A549 (cell line): Measurements from ENCODE around the gene PANX2. TPM values are rescaled to one million over a fixed set of nuclear protein-coding genes. Genes with fewer than 3 reads are reported as not detected.

Experiments used
- ATAC-seq, 2 experiments: fragments of 200-7000 bp in 1 of 2; fragments of >200 bp in 1 of 2; cut with Nextera tagmentation in 1 of 2; cut with Tn5 transposase in 1 of 2; 3 replicates each; pipeline versions ENCODE4 v1.8.0 to v1.9.1; 2018 to 2020; ENCODE audit warnings: mild to moderate bottlenecking in 1 of 2, moderate library complexity in 1 of 2
- CTCF ChIA-PET: fragments of 300-600 bp; sonication (Branson Sonifier 250); formaldehyde crosslinking; extraction: SDS; loops from one replicate; lab custom pipeline; 2021; ENCODE audit warnings: antibody characterized with exemption, inconsistent platforms; lab: Yijun Ruan, JAX
- POLR2A ChIA-PET: fragments of 350-600 bp; formaldehyde crosslinking; extraction: SDS; loops from one replicate; lab custom pipeline; 2021; ENCODE audit warnings: antibody characterized with exemption, inconsistent platforms; lab: Yijun Ruan, JAX
- DNase-seq, 2 experiments: peaks; one replicate each; pipeline versions ENCODE4 v3.0.0 to v3.0.0-alpha.2; 2011 to 2016; ENCODE audit warnings: low read depth in 1 of 2, low spot score in 1 of 2
- FAIRE-seq: peaks from 2 replicates; lab custom pipeline; 2011; peaks lifted over from hg19 to GRCh38; lab: Jason Lieb, UNC
- H3K27ac ChIP-seq, 2 experiments: fragments of >200 bp; sonication (Bioruptor Twin); formaldehyde crosslinking; 3 replicates each; pipeline ENCODE4 v1.5.1; 2016 to 2017
- H3K4me1 ChIP-seq: fragments of >200 bp; sonication (Bioruptor Twin); formaldehyde crosslinking; 3 replicates; pipeline ENCODE4 v1.6.1; 2016
- H3K4me2 ChIP-seq: fragments of >200 bp; sonication (Bioruptor Twin); formaldehyde crosslinking; 3 replicates; pipeline ENCODE4 v1.6.1; 2016
- H3K4me3 ChIP-seq: fragments of >200 bp; sonication (Bioruptor Twin); formaldehyde crosslinking; 3 replicates; pipeline ENCODE4 v1.5.1; 2016
- H3K9me3 ChIP-seq: fragments of >200 bp; sonication (Bioruptor Twin); formaldehyde crosslinking; 3 replicates; pipeline ENCODE4 v1.6.1; 2016
- BCL3 ChIP-seq: fragments of >200 bp; sonication (Bioruptor Twin); formaldehyde crosslinking; IDR thresholded peaks from 3 replicates; pipeline ENCODE4 v1.6.1; 2016
- BHLHE40 ChIP-seq: IDR thresholded peaks from 2 replicates; pipeline ENCODE4 v1.6.1; 2012; ENCODE audit warnings: low read depth, low read length, inconsistent platforms
- CBX2 ChIP-seq: fragments of 200-600 bp; sonication (generic); IDR thresholded peaks from 2 replicates; pipeline ENCODE4 v1.6.1; 2016; ENCODE audit warnings: low read depth, mild to moderate bottlenecking, borderline replicate concordance
- EP300 ChIP-seq, 2 experiments: fragments of >200 bp; sonication (Bioruptor Twin); formaldehyde crosslinking; IDR thresholded peaks; 2 replicates in 1 of 2; 3 replicates in 1 of 2; pipeline ENCODE4 v1.6.1; 2016 to 2017
- ESRRA ChIP-seq: fragments of 150-350 bp; IDR thresholded peaks from 2 replicates; pipeline ENCODE4 v1.6.1; 2014; ENCODE audit warnings: mild to moderate bottlenecking, low read length, borderline replicate concordance
- HDAC2 ChIP-seq: fragments of 200-600 bp; sonication (generic); IDR thresholded peaks from 2 replicates; pipeline ENCODE4 v1.6.1; 2016
- HES2 ChIP-seq: fragments of >200 bp; sonication (Bioruptor Twin); formaldehyde crosslinking; IDR thresholded peaks from 2 replicates; pipeline ENCODE4 v1.6.1; 2016
- HEYL ChIP-seq: fragments of 250-450 bp; sonication (Bioruptor Pico); IDR thresholded peaks from 2 replicates; pipeline ENCODE4 v1.8.0; 2021; ENCODE audit warnings: mild to moderate bottlenecking, moderate library complexity
- HMGXB4 ChIP-seq: fragments of 250-450 bp; sonication (Bioruptor Pico); IDR thresholded peaks from 2 replicates; pipeline ENCODE4 v1.5.0; 2021; ENCODE audit warnings: mild to moderate bottlenecking, moderate library complexity, borderline replicate concordance
- HOXB13 ChIP-seq: fragments of 250-450 bp; sonication (Bioruptor Pico); IDR thresholded peaks from 2 replicates; pipeline ENCODE4 v1.5.0; 2020; ENCODE audit warnings: low read depth, mild to moderate bottlenecking, moderate library complexity
- HOXB5 ChIP-seq: fragments of 250-450 bp; sonication (Bioruptor Pico); IDR thresholded peaks from 2 replicates; pipeline ENCODE4 v1.5.0; 2020; ENCODE audit warnings: mild to moderate bottlenecking, moderate library complexity
- JUN ChIP-seq, 2 experiments: fragments of >200 bp; sonication (Bioruptor Twin); formaldehyde crosslinking; IDR thresholded peaks; 2 replicates in 1 of 2; 3 replicates in 1 of 2; pipeline ENCODE4 v1.6.1; 2016 to 2017
- JUNB ChIP-seq: fragments of >200 bp; sonication (Bioruptor Twin); formaldehyde crosslinking; IDR thresholded peaks from 2 replicates; pipeline ENCODE4 v1.6.1; 2016
- MAZ ChIP-seq: fragments of 150-350 bp; IDR thresholded peaks from 2 replicates; pipeline ENCODE4 v1.6.1; 2014; ENCODE audit warnings: antibody characterized with exemption, low read depth, low read length, borderline replicate concordance
- NR3C1 ChIP-seq: fragments of >200 bp; sonication (Bioruptor Twin); formaldehyde crosslinking; IDR thresholded peaks from 3 replicates; pipeline ENCODE4 v1.6.1; 2017
- RFX5 ChIP-seq: fragments of 450-650 bp; IDR thresholded peaks from 2 replicates; pipeline ENCODE4 v1.7.1; 2014; ENCODE audit warnings: antibody characterized with exemption, mild to moderate bottlenecking, moderate library complexity
- ZFP36 ChIP-seq: fragments of 450-650 bp; IDR thresholded peaks from 2 replicates; pipeline ENCODE4 v1.6.1; 2014; ENCODE audit warnings: borderline replicate concordance; ENCODE audit not compliant: partially characterized antibody
- WGBS: methylation state at CpG from one replicate; pipeline ENCODE4 v1.1.6; 2017; ENCODE audit errors: missing lambda C conversion rate; 5-methylcytosine and 5-hydroxymethylcytosine counted together
- polyA plus RNA-seq, 4 experiments: library from polyadenylated mRNA; depleted of rRNA in 3 of 4; stranded (reverse); fragments of >200 nt; fragmentation: RNase III in 1 of 4; extraction: RNeasy Plus Mini Kit Qiagen cat#74134 plus additional on column Dnase treatment in 1 of 4; gene quantifications; 2 replicates in 3 of 4; 3 replicates in 1 of 4; pipeline ENCODE4 v1.2.3, GENCODE V29; 2011 to 2017
- TF ChIP-seq, protein P1 (sequence below): IDR thresholded peaks from 2 replicates; pipeline ENCODE4 v1.6.1; 2012; ENCODE audit warnings: low read depth, borderline replicate concordance
- TF ChIP-seq, protein P2 (sequence below): fragments of 200-600 bp; sonication (generic); IDR thresholded peaks from 2 replicates; pipeline ENCODE4 v1.6.1; 2016; ENCODE audit warnings: antibody characterized with exemption, mild to moderate bottlenecking, moderate library complexity
- TF ChIP-seq, protein P3 (sequence below): fragments of 150-350 bp; IDR thresholded peaks from 2 replicates; pipeline ENCODE4 v1.6.1; 2014; ENCODE audit warnings: low read depth, mild to moderate bottlenecking, low read length

Gene PANX2
- polyA plus RNA-seq, 2 of the 4 experiments (the other 2 are of a cell fraction) = 1.6 to 4.4 TPM

GRCh38 chr22:50157709-50158375 is 12.7 kb upstream of the PANX2 start:
- DNase-seq (no peak), ATAC-seq (no peak)
- ChIA-PET POLR2A (interaction anchor here (0.6 kb wide), 1 partner anchor 119 kb away, joined by 4 read pairs; no protein-coding TSS in a partner anchor), CTCF (interaction anchor here (1.9 kb wide), 1 partner anchor 9 kb away, joined by 15 read pairs; no protein-coding TSS in a partner anchor)
- 47% methylated on average over 14 of the region's 21 CpGs for WGBS
- no peak overlapping the region for H3K27ac ChIP-seq
- H3K4me2 ChIP-seq = no peak overlapping the region
- H3K9me3 ChIP-seq = no peaks in the 10 kb centered on the region
- TF ChIP-seq HMGXB4 (no peak), BHLHE40 (no peak), NR3C1 (no peak), EP300 (IDR thresholded peaks at IDR 0.05) (no peak), BCL3 (no peak), JUN (IDR thresholded peaks at IDR 0.05) (no peak), ESRRA (no peak), HEYL (CRISPR knock-in tag) (no peak), MAZ (no peak), JUNB (no peak), HDAC2 (no peak), HOXB13 (no peak)
- TF ChIP-seq, protein P1, sequence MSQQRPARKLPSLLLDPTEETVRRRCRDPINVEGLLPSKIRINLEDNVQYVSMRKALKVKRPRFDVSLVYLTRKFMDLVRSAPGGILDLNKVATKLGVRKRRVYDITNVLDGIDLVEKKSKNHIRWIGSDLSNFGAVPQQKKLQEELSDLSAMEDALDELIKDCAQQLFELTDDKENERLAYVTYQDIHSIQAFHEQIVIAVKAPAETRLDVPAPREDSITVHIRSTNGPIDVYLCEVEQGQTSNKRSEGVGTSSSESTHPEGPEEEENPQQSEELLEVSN = no peak
- TF ChIP-seq, all 56 proteins: peak for 0
- no peak overlapping the region for H3K4me3 ChIP-seq
- H3K4me1 ChIP-seq = no peaks in the 10 kb centered on the region
- FAIRE-seq = no peak

- Histone ChIP-seq H3K4me3 (no peak overlapping the region), H3K9me3 (no peaks in the 10 kb centered on the region), H3K27ac (no peak overlapping the region), H3K4me2 (no peak overlapping the region), H3K4me1 (no peaks in the 10 kb centered on the region)
- no peak for ATAC-seq
- ChIA-PET POLR2A (no interaction called here), CTCF (interaction anchor here (1.3 kb wide), 1 partner anchor 11 kb away, joined by 6 read pairs; no protein-coding TSS in a partner anchor)
- TF ChIP-seq, protein P2, sequence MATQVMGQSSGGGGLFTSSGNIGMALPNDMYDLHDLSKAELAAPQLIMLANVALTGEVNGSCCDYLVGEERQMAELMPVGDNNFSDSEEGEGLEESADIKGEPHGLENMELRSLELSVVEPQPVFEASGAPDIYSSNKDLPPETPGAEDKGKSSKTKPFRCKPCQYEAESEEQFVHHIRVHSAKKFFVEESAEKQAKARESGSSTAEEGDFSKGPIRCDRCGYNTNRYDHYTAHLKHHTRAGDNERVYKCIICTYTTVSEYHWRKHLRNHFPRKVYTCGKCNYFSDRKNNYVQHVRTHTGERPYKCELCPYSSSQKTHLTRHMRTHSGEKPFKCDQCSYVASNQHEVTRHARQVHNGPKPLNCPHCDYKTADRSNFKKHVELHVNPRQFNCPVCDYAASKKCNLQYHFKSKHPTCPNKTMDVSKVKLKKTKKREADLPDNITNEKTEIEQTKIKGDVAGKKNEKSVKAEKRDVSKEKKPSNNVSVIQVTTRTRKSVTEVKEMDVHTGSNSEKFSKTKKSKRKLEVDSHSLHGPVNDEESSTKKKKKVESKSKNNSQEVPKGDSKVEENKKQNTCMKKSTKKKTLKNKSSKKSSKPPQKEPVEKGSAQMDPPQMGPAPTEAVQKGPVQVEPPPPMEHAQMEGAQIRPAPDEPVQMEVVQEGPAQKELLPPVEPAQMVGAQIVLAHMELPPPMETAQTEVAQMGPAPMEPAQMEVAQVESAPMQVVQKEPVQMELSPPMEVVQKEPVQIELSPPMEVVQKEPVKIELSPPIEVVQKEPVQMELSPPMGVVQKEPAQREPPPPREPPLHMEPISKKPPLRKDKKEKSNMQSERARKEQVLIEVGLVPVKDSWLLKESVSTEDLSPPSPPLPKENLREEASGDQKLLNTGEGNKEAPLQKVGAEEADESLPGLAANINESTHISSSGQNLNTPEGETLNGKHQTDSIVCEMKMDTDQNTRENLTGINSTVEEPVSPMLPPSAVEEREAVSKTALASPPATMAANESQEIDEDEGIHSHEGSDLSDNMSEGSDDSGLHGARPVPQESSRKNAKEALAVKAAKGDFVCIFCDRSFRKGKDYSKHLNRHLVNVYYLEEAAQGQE = no peak
- no peak for TF ChIP-seq BHLHE40
- no peak for TF ChIP-seq HES2
- TF ChIP-seq RFX5 = no peak
- TF ChIP-seq, protein P3, sequence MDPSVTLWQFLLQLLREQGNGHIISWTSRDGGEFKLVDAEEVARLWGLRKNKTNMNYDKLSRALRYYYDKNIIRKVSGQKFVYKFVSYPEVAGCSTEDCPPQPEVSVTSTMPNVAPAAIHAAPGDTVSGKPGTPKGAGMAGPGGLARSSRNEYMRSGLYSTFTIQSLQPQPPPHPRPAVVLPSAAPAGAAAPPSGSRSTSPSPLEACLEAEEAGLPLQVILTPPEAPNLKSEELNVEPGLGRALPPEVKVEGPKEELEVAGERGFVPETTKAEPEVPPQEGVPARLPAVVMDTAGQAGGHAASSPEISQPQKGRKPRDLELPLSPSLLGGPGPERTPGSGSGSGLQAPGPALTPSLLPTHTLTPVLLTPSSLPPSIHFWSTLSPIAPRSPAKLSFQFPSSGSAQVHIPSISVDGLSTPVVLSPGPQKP = no peak
- no peak for TF ChIP-seq HMGXB4
- TF ChIP-seq ESRRA = no peak
- no peak for TF ChIP-seq CBX2
- TF ChIP-seq ZFP36 = no peak
- no peak for TF ChIP-seq HOXB5 (CRISPR knock-in tag)
- 71% methylated on average over 6 of the region's 7 CpGs for WGBS
- no peak for FAIRE-seq
- DNase-seq = no peak
Observed at GRCh38 chr22:50160947-50161346, 9.6 kb upstream of the PANX2 start.
